HepG2 (cell line): ENCODE results near the gene MYO1E. TPM values are rescaled to one million over a fixed set of nuclear protein-coding genes. Genes with fewer than 3 reads are reported as not detected.

Experiments
- ATAC-seq: fragments of 200-7000 bp; cut with Tn5 transposase; 3 replicates; pipeline ENCODE4 v1.9.1; 2020; ENCODE audit warnings: mild to moderate bottlenecking, moderate library complexity
- BruUV-seq: library from RNA; stranded (reverse); fragments of 400-500 nt; replicated peaks from 2 replicates; lab custom pipeline; 2021; lab: Mats Ljungman, UMichigan
- CTCF ChIA-PET: fragments of 300-600 bp; formaldehyde crosslinking; extraction: SDS; loops from one replicate; lab custom pipeline; 2021; ENCODE audit warnings: low total read pairs, inconsistent platforms, low intra/inter-chr PET ratio; lab: Yijun Ruan, JAX
- POLR2A ChIA-PET: fragments of 350-600 bp; sonication (Branson Sonifier 250); formaldehyde crosslinking; loops from one replicate; lab custom pipeline; 2020; ENCODE audit warnings: antibody characterized with exemption, inconsistent platforms; lab: Yijun Ruan, JAX
- DNase-seq: peaks from one replicate; pipeline ENCODE4 v3.0.0-alpha.2; 2015; ENCODE audit warnings: low spot score
- FAIRE-seq: peaks from 3 replicates; lab custom pipeline; 2011; peaks lifted over from hg19 to GRCh38; lab: Jason Lieb, UNC
- H2AFZ ChIP-seq: one replicate; pipeline ENCODE4 v1.6.1; 2011; ENCODE audit warnings: low read length, inconsistent platforms
- H3K27ac ChIP-seq: fragments of 300-600 bp; 3 replicates; pipeline ENCODE4 v1.8.0; 2011; ENCODE audit warnings: mixed run types, mild to moderate bottlenecking, mixed read lengths, low read length, inconsistent platforms; ENCODE audit not compliant: insufficient read depth; ENCODE audit errors: extremely low read length
- H3K27me3 ChIP-seq, 2 experiments: fragments of 200-600 bp in 1 of 2; 2 replicates in 1 of 2; 3 replicates in 1 of 2; pipeline versions ENCODE4 v1.6.0 to v1.8.0; 2011; ENCODE audit warnings: low read length in 2 of 2, mild to moderate bottlenecking in 2 of 2, moderate library complexity in 2 of 2, inconsistent platforms in 1 of 2; ENCODE audit not compliant: insufficient read depth in 2 of 2, control insufficient read depth in 1 of 2
- H3K36me3 ChIP-seq, 2 experiments: fragments of 200-600 bp in 1 of 2; replicated peaks in 1 of 2; 2 replicates in 1 of 2; 3 replicates in 1 of 2; pipeline versions ENCODE4 v1.5.1 to v1.8.0; 2011; ENCODE audit warnings: low read length in 2 of 2, inconsistent platforms in 1 of 2; ENCODE audit not compliant: insufficient read depth in 2 of 2, control insufficient read depth in 1 of 2
- H3K4me1 ChIP-seq: 2 replicates; pipeline ENCODE4 v1.5.1; 2012; ENCODE audit warnings: low read length, inconsistent platforms; ENCODE audit not compliant: insufficient read depth
- H3K4me2 ChIP-seq: 2 replicates; pipeline ENCODE4 v1.6.0; 2011; ENCODE audit warnings: low read depth, low read length, inconsistent platforms
- H3K4me3 ChIP-seq, 3 experiments: fragments of 200-600 bp in 1 of 3; sonication (generic), shearing (Covaris generic) in 1 of 3; replicated peaks in 1 of 3; 2 replicates each; pipeline ENCODE4 v1.5.1; 2011 to 2016; ENCODE audit warnings: low read length in 3 of 3, inconsistent platforms in 2 of 3, low read depth in 2 of 3, mild to moderate bottlenecking in 2 of 3, control low read depth in 1 of 3, mixed read lengths in 1 of 3; ENCODE audit not compliant: insufficient read depth in 1 of 3
- H3K79me2 ChIP-seq: one replicate; pipeline ENCODE4 v1.6.1; 2011; ENCODE audit warnings: low read length, inconsistent platforms; ENCODE audit not compliant: insufficient read depth
- H3K9ac ChIP-seq: 2 replicates; pipeline ENCODE4 v1.6.0; 2011; ENCODE audit warnings: mild to moderate bottlenecking, low read depth, low read length, inconsistent platforms; ENCODE audit not compliant: insufficient read depth
- H3K9me3 ChIP-seq: 2 replicates; pipeline ENCODE4 v1.5.1; 2012; ENCODE audit warnings: mild to moderate bottlenecking, low read length
- H4K20me1 ChIP-seq: 2 replicates; pipeline ENCODE4 v1.6.0; 2011; ENCODE audit warnings: inconsistent platforms, mild to moderate bottlenecking, low read length, moderate library complexity; ENCODE audit not compliant: insufficient read depth
- CSRNP1 ChIP-seq: sonication (generic); formaldehyde crosslinking; IDR thresholded peaks from 2 replicates; pipeline ENCODE4 v1.8.1; 2023; ENCODE audit warnings: mild to moderate bottlenecking, missing genetic modification reagents
- ELF3 ChIP-seq: IDR thresholded peaks from 2 replicates; pipeline ENCODE4 v1.6.1; 2016; ENCODE audit warnings: missing genetic modification reagents, missing compliant biosample characterization
- HMGA1 ChIP-seq: sonication (generic); formaldehyde crosslinking; conservative IDR thresholded peaks from 2 replicates; pipeline ENCODE4 v1.4.0; 2020; ENCODE audit warnings: missing genetic modification reagents
- HMGXB3 ChIP-seq: sonication (generic); formaldehyde crosslinking; IDR thresholded peaks from 2 replicates; pipeline ENCODE4 v1.4.0; 2020; ENCODE audit warnings: missing genetic modification reagents, borderline replicate concordance
- LBX2 ChIP-seq: sonication (generic); formaldehyde crosslinking; IDR thresholded peaks from 2 replicates; pipeline ENCODE4 v1.5.0; 2020; ENCODE audit warnings: missing genetic modification reagents, mild to moderate bottlenecking, borderline replicate concordance
- NFE2L2 ChIP-seq: fragments of 150-350 bp; IDR thresholded peaks from 2 replicates; pipeline ENCODE4 v1.6.1; 2014; ENCODE audit warnings: low read length
- ZBTB25 ChIP-seq: IDR thresholded peaks from 2 replicates; pipeline ENCODE4 v1.6.1; 2018; ENCODE audit warnings: missing genetic modification reagents
- ZFP36L1 ChIP-seq: sonication (generic); formaldehyde crosslinking; IDR thresholded peaks from 2 replicates; pipeline ENCODE4 v1.8.0; 2022; ENCODE audit warnings: mild to moderate bottlenecking, missing genetic modification reagents, moderate library complexity
- ZNF574 ChIP-seq: sonication (generic); formaldehyde crosslinking; IDR thresholded peaks from 2 replicates; pipeline ENCODE4 v1.4.0; 2020; ENCODE audit warnings: missing genetic modification reagents
- ZNF660 ChIP-seq: sonication (generic); formaldehyde crosslinking; IDR thresholded peaks from 2 replicates; pipeline ENCODE4 v1.5.1; 2020; ENCODE audit warnings: mild to moderate bottlenecking, low read depth, missing genetic modification reagents, borderline replicate concordance
- ZNF766 ChIP-seq: sonication (generic); formaldehyde crosslinking; IDR thresholded peaks from 2 replicates; pipeline ENCODE4 v1.5.0; 2020; ENCODE audit warnings: missing genetic modification reagents, borderline replicate concordance
- WGBS: methylation state at CpG from one replicate; pipeline ENCODE4 v1.1.6; 2017; ENCODE audit warnings: low lambda C conversion rate; 5-methylcytosine and 5-hydroxymethylcytosine counted together
- in situ Hi-C: cut with HindIII; loops from 2 replicates; pipeline ENCODE4 v1.10.0; 2017; ENCODE audit warnings: low pct_unique_long_range_greater_than_20kb; ENCODE audit not compliant: extremely low pct_ligation_motif_present
- intact Hi-C: fragments of 100-400 bp; cut with micrococcal nuclease; formaldehyde crosslinking; loops from one replicate; pipeline ENCODE4 v1.10.0; 2022; ENCODE audit not compliant: unreplicated experiment
- polyA plus RNA-seq, 8 experiments: library from polyadenylated mRNA; depleted of rRNA in 3 of 8; stranded (reverse) in 7 of 8; unstranded in 1 of 8; fragments of >200 nt; fragmentation: Illumina TruSeq in 4 of 8; extraction: Trizol in 4 of 8; gene quantifications; 2 replicates each; pipeline versions ENCODE4 v1.2.1 to v1.2.3, GENCODE V29; 2011 to 2016; ENCODE audit warnings: low read depth in 4 of 8, missing spikeins in 1 of 8, mixed read lengths in 1 of 8; ENCODE audit not compliant: insufficient read depth in 1 of 8
- total RNA-seq, 5 experiments: library from RNA; depleted of rRNA; stranded (reverse); fragments of >200 nt; fragmentation: Illumina TruSeq; extraction: Trizol; gene quantifications; 2 replicates each; pipeline ENCODE4 v1.2.3, GENCODE V29; 2016; ENCODE audit warnings: low read depth in 1 of 5

Gene MYO1E
- total and polyA plus RNA-seq, 2 of the 13 experiments (the other 11 are each of a cell fraction or from before 2014, with no cell fraction given) = 15.7 to 25.1 TPM

GRCh38 chr15:59247364-59247763 is 125.3 kb downstream of the MYO1E start (continued):
- no peak for TF ChIP-seq CSRNP1 (CRISPR knock-in tag)
- TF ChIP-seq HMGA1 (CRISPR knock-in tag) = no peak
- no peak for TF ChIP-seq ELF3 (CRISPR knock-in tag)
- TF ChIP-seq ZNF660 (CRISPR knock-in tag) = no peak

GRCh38 chr15:59245559-59245958 is 127.1 kb downstream of the MYO1E start:
- no peaks in the 10 kb centered on the region for H4K20me1 ChIP-seq
- FAIRE-seq (no peak), DNase-seq (no peak), ATAC-seq (no peak)
- no peak overlapping the region for H2AFZ ChIP-seq
- in situ Hi-C loops (no loop called here), intact Hi-C loops (no loop called here)
- H3K9ac ChIP-seq = no peak overlapping the region
- no peaks in the 10 kb centered on the region for H3K27me3 ChIP-seq
- TF ChIP-seq NFE2L2 (no peak), ZNF574 (CRISPR knock-in tag) (no peak), HMGXB3 (no peak), ZFP36L1 (CRISPR knock-in tag) (no peak), LBX2 (CRISPR knock-in tag) (no peak), ZNF766 (CRISPR knock-in tag) (no peak), ZBTB25 (CRISPR knock-in tag) (no peak)
- ChIA-PET POLR2A (no interaction called here), CTCF (interaction anchor here (1.4 kb wide), 1 partner anchor 126 kb away, joined by 3 read pairs; no protein-coding TSS in a partner anchor)
- H3K4me3 ChIP-seq = no peak overlapping the region
- BruUV-seq = no TSS peak
- WGBS = 100% methylated on average over 2 of the region's 2 CpGs
- H3K36me3 ChIP-seq = peaks cover 0 to 3% of the 10 kb centered on the region in 2 experiments; a peak in 2 of 5 replicates
- no peaks in the 10 kb centered on the region for H3K9me3 ChIP-seq
- no peaks in the 10 kb centered on the region for H3K79me2 ChIP-seq
- H3K4me2 ChIP-seq = no peak overlapping the region
- H3K27ac ChIP-seq = no peak overlapping the region
- peaks cover 6% of the 10 kb centered on the region for H3K4me1 ChIP-seq
